ENCODE data around the gene MED25. TPM values are rescaled to one million over a fixed set of nuclear protein-coding genes. Genes with fewer than 3 reads are reported as not detected.

Gene MED25
- polyA plus RNA-seq, 1 donor from 2014 or later, result 18.9 TPM

DNA sequence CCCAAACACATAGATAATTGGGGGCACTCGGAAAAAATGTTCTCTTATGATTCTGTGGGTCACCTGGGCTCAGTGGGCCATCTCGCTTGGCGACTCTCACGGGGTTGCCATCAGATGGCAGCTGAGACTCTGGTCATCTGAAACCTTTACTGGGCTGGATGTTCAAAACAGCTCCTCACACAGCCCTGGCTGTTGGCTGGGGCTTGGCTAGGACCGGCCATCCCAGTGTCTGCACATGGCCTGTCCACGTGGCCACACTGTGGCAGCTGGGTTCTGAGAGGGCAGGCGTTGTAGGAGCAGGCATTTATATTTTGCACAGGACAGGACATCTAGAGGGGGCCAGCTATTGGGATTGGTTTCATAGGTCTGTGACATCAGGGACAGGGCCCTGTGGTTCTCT is 15.5 kb downstream of the MED25 start:
- Histone ChIP-seq H3K4me3 (ENCODE audit: low read length) (no peak overlapping the region), H3K4me2 (ENCODE audit: low read length) (no peak overlapping the region), H3K9ac (ENCODE audit: low read length) (no peak overlapping the region), H2AFZ (ENCODE audit: low read depth, low read length) (no peak overlapping the region), H3F3A (ENCODE audit: insufficient read depth, low read length, poor library complexity, severe bottlenecking) (no peaks in the 10 kb centered on the region), H3K27me3 (ENCODE audit: insufficient read depth, low read depth, low read length) (no peaks in the 10 kb centered on the region), H3K9me2 (ENCODE audit: insufficient read depth, low read length) (no peaks in the 10 kb centered on the region), H3K27ac (ENCODE audit: low read length) (no peak overlapping the region), H3K9me3 (ENCODE audit: low read length) (no peaks in the 10 kb centered on the region), H3K79me2 (replicated peaks; ENCODE audit: insufficient read depth, low read length) (no peaks in the 10 kb centered on the region), H4K20me1 (ENCODE audit: insufficient read depth) (no peaks in the 10 kb centered on the region), H3K36me3 (ENCODE audit: insufficient read depth, low read length) (no peaks in the 10 kb centered on the region)
- no peak for TF ChIP-seq REST (IDR thresholded peaks at IDR 0.05; ENCODE audit: borderline replicate concordance)
- TF ChIP-seq EZH2 (IDR thresholded peaks at IDR 0.05; ENCODE audit: borderline replicate concordance, insufficient read depth, low read length, poor library complexity, severe bottlenecking), result no peak
- TF ChIP-seq TAF1 (IDR thresholded peaks at IDR 0.05; ENCODE audit: low read depth), result no peak
- TF ChIP-seq SMC3 (conservative IDR thresholded peaks at IDR 0.05; ENCODE audit: poor library complexity), result no peak
- no peak for TF ChIP-seq RAD21 (conservative IDR thresholded peaks at IDR 0.05)
- no peak for TF ChIP-seq CTCF (IDR thresholded peaks at IDR 0.05; ENCODE audit: poor library complexity, severe bottlenecking)
- no peak for TF ChIP-seq EP300 (conservative IDR thresholded peaks at IDR 0.05; ENCODE audit: poor library complexity, severe bottlenecking)
- no peak for TF ChIP-seq MXI1 (conservative IDR thresholded peaks at IDR 0.05; ENCODE audit: poor library complexity, severe bottlenecking)

DNA sequence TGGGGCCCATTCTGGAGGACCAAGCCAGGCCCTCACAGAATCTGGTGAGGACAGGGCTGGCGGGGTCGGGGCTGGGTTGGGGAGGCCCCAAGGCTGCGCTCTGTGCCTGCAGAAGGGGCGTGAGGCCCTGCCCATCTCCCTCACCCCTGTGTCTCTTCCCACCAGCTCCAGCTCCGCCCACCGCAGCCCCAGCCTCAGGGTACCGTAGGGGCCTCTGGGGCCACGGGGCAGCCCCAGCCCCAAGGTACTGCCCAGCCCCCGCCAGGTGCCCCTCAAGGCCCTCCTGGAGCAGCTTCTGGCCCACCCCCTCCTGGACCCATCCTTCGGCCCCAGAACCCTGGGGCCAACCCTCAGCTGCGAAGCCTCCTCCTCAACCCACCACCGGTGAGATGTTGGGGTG is 17.5 kb downstream of the MED25 start:
- H3F3A ChIP-seq (ENCODE audit: insufficient read depth, low read length, poor library complexity, severe bottlenecking), result no peaks in the 10 kb centered on the region
- H4K20me1 ChIP-seq (ENCODE audit: insufficient read depth), result no peaks in the 10 kb centered on the region
- no peaks in the 10 kb centered on the region for H3K79me2 ChIP-seq (replicated peaks; ENCODE audit: insufficient read depth, low read length)
- H3K27ac ChIP-seq (ENCODE audit: low read length), result no peak overlapping the region
- no peak overlapping the region for H3K4me3 ChIP-seq (ENCODE audit: low read length)
- no peak overlapping the region for H3K9ac ChIP-seq (ENCODE audit: low read length)
- no peak overlapping the region for H3K4me2 ChIP-seq (ENCODE audit: low read length)
- no peaks in the 10 kb centered on the region for H3K9me2 ChIP-seq (ENCODE audit: insufficient read depth, low read length)
- no peak for TF ChIP-seq TAF1 (IDR thresholded peaks at IDR 0.05; ENCODE audit: low read depth)
- TF ChIP-seq REST (IDR thresholded peaks at IDR 0.05; ENCODE audit: borderline replicate concordance), result no peak
- no peak for TF ChIP-seq EP300 (conservative IDR thresholded peaks at IDR 0.05; ENCODE audit: poor library complexity, severe bottlenecking)
- no peak for TF ChIP-seq EZH2 (IDR thresholded peaks at IDR 0.05; ENCODE audit: borderline replicate concordance, insufficient read depth, low read length, poor library complexity, severe bottlenecking)
- TF ChIP-seq CTCF (IDR thresholded peaks at IDR 0.05; ENCODE audit: poor library complexity, severe bottlenecking), result no peak
- no peak for TF ChIP-seq RAD21 (conservative IDR thresholded peaks at IDR 0.05)
- no peak for TF ChIP-seq SMC3 (conservative IDR thresholded peaks at IDR 0.05; ENCODE audit: poor library complexity)
- no peak for TF ChIP-seq POLR2AphosphoS5 (IDR thresholded peaks at IDR 0.05)
- TF ChIP-seq MXI1 (conservative IDR thresholded peaks at IDR 0.05; ENCODE audit: poor library complexity, severe bottlenecking), result no peak
- H3K9me3 ChIP-seq (ENCODE audit: low read length), result no peaks in the 10 kb centered on the region
- H3K27me3 ChIP-seq (ENCODE audit: insufficient read depth, low read depth, low read length), result no peaks in the 10 kb centered on the region
- peaks cover 4% of the 10 kb centered on the region for H3K36me3 ChIP-seq (ENCODE audit: insufficient read depth, low read length)
- H2AFZ ChIP-seq (ENCODE audit: low read depth, low read length), result no peak overlapping the region
